Measurements from ENCODE around the gene SPHKAP.
"Not testable (repeated sequence)": the region's sequence is repeated elsewhere in the genome, so short reads cannot be mapped to it uniquely, and the experiment has no call there.

SPHKAP gene

DNA sequence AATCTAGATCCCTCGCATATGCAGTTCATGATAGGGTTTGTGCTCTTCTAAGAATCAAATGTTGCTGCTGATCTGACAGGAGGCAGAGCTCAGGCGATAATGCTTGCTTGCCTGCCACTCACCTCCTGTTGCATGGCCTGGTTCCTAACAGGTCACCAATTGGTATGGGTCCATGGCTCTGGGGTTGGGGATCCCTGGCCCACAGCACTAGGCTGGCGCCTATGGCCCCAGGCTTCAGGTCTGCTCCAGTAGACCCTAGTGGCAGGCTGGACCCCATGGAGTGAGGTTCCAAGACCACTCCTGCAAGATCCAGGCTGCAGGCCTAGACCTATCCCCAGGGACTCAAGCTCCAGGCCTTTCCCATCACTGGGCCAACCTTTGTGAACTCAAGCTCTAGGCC, 102.3 kb downstream of the SPHKAP start:
- TF ChIP-seq, protein P1, sequence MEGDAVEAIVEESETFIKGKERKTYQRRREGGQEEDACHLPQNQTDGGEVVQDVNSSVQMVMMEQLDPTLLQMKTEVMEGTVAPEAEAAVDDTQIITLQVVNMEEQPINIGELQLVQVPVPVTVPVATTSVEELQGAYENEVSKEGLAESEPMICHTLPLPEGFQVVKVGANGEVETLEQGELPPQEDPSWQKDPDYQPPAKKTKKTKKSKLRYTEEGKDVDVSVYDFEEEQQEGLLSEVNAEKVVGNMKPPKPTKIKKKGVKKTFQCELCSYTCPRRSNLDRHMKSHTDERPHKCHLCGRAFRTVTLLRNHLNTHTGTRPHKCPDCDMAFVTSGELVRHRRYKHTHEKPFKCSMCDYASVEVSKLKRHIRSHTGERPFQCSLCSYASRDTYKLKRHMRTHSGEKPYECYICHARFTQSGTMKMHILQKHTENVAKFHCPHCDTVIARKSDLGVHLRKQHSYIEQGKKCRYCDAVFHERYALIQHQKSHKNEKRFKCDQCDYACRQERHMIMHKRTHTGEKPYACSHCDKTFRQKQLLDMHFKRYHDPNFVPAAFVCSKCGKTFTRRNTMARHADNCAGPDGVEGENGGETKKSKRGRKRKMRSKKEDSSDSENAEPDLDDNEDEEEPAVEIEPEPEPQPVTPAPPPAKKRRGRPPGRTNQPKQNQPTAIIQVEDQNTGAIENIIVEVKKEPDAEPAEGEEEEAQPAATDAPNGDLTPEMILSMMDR (conservative IDR thresholded peaks at IDR 0.05; ENCODE audit: low read length) = no peak
- no peak for DNase-seq (ENCODE audit: low read depth)
- H3K4me3 ChIP-seq (ENCODE audit: low read length) = no peak overlapping the region

DNA sequence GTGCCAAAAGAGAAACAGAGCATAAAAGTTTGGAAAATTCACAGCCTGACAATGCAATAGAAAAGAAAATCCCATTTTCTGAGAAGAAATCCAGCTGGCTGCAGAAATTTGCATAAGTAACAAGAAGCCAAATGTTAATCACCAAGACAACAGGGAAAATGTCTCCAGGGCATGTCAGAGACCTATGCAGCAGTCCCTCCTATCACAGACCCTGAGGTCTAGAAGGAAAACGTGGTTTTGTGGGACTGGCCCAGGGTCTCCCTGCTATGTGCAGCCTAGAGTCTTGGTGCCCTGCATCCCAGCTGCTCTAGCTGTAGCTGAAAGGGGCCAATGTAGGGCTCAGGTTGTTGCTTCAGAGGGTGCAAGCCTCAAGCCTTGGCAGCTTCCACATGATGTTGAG, 104.8 kb downstream of the SPHKAP start:
- DNase-seq (ENCODE audit: low read depth); H3K4me3 ChIP-seq (ENCODE audit: low read length): not testable (repeated sequence)

DNA sequence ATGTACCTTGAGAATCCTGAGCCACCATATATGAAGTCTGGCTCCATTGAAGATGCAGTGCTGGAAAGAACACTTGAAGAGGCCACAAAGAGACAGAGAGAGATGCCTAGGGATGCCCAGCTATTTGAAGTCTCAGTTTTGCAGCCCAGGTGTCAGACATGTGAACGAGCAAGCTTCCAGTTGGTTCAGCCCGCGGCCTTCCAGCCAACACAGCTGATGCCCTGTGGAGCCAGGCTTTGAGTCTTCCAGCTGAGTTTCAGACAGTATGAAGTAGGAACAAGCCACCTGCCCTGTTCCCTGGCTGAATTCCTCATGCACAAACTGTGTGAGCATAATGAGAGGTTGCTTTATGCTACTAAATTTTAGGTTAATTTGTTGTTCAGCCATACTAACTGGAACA, 108.8 kb downstream of the SPHKAP start:
- no peak for DNase-seq (ENCODE audit: low read depth)
- H3K4me3 ChIP-seq (ENCODE audit: low read length) = no peak overlapping the region
- TF ChIP-seq, protein P1 (conservative IDR thresholded peaks at IDR 0.05; ENCODE audit: low read length) = no peak

DNA sequence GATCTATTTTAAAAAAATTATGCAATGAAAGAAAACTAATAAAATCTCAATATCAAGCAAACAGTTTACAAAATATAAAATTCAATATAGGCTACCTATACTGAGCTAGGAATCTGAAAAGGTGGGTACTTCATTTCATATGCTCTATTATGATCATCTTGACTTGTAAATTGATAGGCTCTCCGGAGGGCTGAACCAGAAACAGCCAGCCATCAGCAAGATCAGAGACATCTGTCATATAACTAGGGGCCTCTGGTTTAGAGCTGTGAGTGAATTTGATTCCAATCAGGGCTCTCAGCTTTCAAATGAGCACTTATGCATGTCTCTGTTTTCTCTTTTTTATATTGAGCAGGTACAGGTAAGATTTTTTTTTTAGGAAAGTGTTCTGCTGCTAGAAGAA, 114.2 kb downstream of the SPHKAP start:
- DNase-seq (ENCODE audit: low read depth) = no peak

DNA sequence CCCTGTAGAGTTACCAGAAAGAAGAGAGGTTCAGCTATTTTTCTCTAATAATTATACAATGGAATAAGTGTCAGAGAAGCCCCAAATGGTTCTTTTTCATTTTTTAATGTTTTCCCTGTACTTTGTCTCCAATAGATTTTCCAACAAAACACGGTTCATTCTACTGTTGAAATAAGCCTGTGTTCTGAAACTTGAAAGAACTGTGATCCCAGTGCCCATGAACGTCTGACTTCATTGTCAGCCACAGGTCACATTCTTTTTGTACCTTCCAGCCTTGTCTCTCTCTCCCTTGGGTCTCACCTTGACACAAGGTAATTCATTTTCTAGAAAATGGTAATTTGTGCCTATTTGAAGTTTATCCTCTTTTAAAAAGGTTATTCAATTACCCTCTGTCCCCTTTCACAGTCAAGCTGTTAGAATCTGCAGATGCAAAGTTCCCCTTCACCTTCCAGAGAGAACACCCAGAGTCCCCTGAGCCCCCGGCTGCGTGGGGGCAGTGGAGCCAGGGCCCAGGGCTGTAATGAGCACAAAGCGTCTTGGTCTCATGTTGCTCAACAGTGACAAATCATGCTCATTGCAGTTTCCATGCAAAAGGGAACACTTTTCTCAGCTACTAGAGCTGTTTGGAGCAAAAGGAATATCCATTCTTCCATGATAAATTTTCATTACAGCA, 115.2 kb downstream of the SPHKAP start:
- TF ChIP-seq, protein P1 (conservative IDR thresholded peaks at IDR 0.05; ENCODE audit: low read length) = no peak
- no peak for DNase-seq (ENCODE audit: low read depth)
- H3K4me3 ChIP-seq (ENCODE audit: low read length) = no peak overlapping the region

More for the DNA sequence above, 114.2 kb downstream of the SPHKAP start:
- TF ChIP-seq, protein P1 (conservative IDR thresholded peaks at IDR 0.05; ENCODE audit: low read length) = no peak
- no peak overlapping the region for H3K4me3 ChIP-seq (ENCODE audit: low read length)

DNA sequence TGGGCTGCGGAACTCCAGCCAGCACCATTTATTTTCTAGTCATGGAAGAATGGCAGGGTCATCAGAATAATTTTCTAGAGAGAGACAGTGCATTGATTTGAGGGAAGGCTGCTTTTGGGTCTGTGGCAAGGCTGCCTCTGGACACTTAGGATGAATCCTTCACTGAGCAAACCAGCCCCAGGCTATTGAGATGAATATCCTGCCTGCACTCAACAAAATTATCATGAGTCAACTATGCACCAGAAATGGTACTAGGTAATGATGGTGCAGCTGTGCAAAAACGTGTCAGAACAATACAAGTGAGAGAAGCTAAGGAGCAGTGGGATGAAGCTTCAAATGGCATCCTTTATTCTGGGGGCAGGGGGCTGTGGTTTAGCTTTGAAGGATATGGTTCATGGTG, 115.8 kb downstream of the SPHKAP start:
- H3K4me3 ChIP-seq (ENCODE audit: low read length) = no peak overlapping the region
- DNase-seq (ENCODE audit: low read depth) = no peak
- TF ChIP-seq, protein P1 (conservative IDR thresholded peaks at IDR 0.05; ENCODE audit: low read length) = no peak

DNA sequence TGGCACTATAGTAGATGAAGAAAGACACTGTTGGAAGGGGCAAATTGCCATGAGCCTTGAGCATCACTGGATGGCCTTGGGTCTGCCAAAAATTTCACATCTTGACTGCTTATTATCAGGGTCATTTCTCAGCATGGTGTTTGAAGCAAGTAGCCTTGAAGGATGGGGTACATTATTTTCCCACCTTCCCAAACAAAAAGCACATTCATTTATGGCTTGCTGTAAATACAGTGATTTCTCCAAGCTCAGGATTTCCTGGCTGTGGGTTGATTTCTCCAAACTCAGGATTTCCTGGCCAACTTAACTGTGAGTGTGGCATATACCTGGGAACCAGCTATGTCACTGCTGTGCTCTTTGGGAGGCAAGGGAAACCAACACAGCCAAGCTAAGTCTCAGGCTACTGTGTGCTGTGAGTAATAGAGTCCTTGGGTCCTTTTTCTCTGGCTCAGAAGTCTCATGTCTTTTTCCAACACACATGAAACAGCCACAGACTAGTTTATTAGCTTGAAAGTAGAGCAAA, 116.6 kb downstream of the SPHKAP start:
- TF ChIP-seq, protein P1 (conservative IDR thresholded peaks at IDR 0.05; ENCODE audit: low read length) = no peak
- DNase-seq (ENCODE audit: low read depth) = no peak
- no peak overlapping the region for H3K4me3 ChIP-seq (ENCODE audit: low read length)
